Measurements from ENCODE around the gene EXD2. TPM values are rescaled to one million over a fixed set of nuclear protein-coding genes. Genes with fewer than 3 reads are reported as not detected.
A peak's percentile ranks its signal among the peaks of the same experiment; 100 is the strongest.

EXD2 gene
- total and polyA plus RNA-seq, 10 of the 15 experiments (the other 5 are each of a cell fraction or from before 2014, with no cell fraction given) = 1.0 to 12.4 (median 4.6) TPM

GRCh38 chr14:69151458-69152180 lies 39.7 kb upstream of the EXD2 start (continued):
- no peak for TF ChIP-seq SUPT20H (IDR thresholded peaks at IDR 0.05; ENCODE audit: borderline replicate concordance, control insufficient read depth, low read depth, low read length)

- TF ChIP-seq SREBF1 (IDR thresholded peaks at IDR 0.05; ENCODE audit: low read length) (no peak), ZBTB4 (CRISPR knock-in tag; IDR thresholded peaks at IDR 0.05) (no peak), FOS (IDR thresholded peaks at IDR 0.05; ENCODE audit: borderline replicate concordance, extremely low read depth, insufficient read length) (no peak), SMAD1 (IDR thresholded peaks at IDR 0.05; ENCODE audit: low read depth, partially characterized antibody) (peak; percentile 30), YY1 (IDR thresholded peaks at IDR 0.05; ENCODE audit: low read depth, low read length) (peak; percentile 0; the same call in 1 of the 2 replicates), BHLHE40 (IDR thresholded peaks at IDR 0.05; ENCODE audit: borderline replicate concordance in 1 of 2, low read depth in 2 of 2, low read length in 1 of 2) (no peak), RUNX3 (IDR thresholded peaks at IDR 0.05; ENCODE audit: low read length) (peak; percentile 70; the same call in 1 of the 2 replicates)
- Histone ChIP-seq H3K36me3 (ENCODE audit: control insufficient read depth in 2 of 2, insufficient read depth in 2 of 2, low read length in 1 of 2) (peaks cover 0 to 8% of the 10 kb centered on the region in 2 experiments; a peak in 2 of 4 replicates), H3K79me2 (ENCODE audit: control insufficient read depth, insufficient read depth, low read length) (peaks cover 44% of the 10 kb centered on the region), H3K9ac (ENCODE audit: control insufficient read depth, insufficient read depth, low read length) (peak overlapping the region; percentile 93), H3K9me3 (replicated peaks; ENCODE audit: control insufficient read depth, insufficient read depth, low read length) (no peaks in the 10 kb centered on the region), H2AFZ (ENCODE audit: control insufficient read depth, low read depth, low read length) (peak overlapping the region; percentile 82), H3K27ac (ENCODE audit: control insufficient read depth, insufficient read depth) (peak overlapping the region; percentile 90), H4K20me1 (ENCODE audit: control insufficient read depth, insufficient read depth) (no peaks in the 10 kb centered on the region), H3K27me3 (replicated peaks in 1 of 2; ENCODE audit: control insufficient read depth in 2 of 2, insufficient read depth in 2 of 2, low read length in 1 of 2) (peaks cover 1 to 5% of the 10 kb centered on the region in 2 experiments; a peak in 1 of 4 replicates), H3K4me1 (ENCODE audit: control insufficient read depth, insufficient read depth, low read length) (peaks cover 8% of the 10 kb centered on the region; the same call in 1 of the 2 replicates), H3K4me3 (peak overlapping the region; percentile 96), H3K4me2 (ENCODE audit: control insufficient read depth, insufficient read depth) (peak overlapping the region; percentile 77)
- BruUV-seq (replicated peaks) = no TSS peak
- FAIRE-seq (no peak), DNase-seq (ENCODE audit: low read depth, low spot score) (no peak), ATAC-seq (peak; percentile 27)
- intact Hi-C loops (cut with micrococcal nuclease; ENCODE audit: unreplicated experiment) = loop anchor here (5.0 kb wide), 1 partner anchor 40 kb away; the partner anchor contains the start of gene EXD2
- RAD21 ChIA-PET (ENCODE audit: unreplicated experiment) = interaction anchor here (1.0 to 2.2 kb wide), 2 partner anchors 21 to 39 kb away, joined by 6 read pairs; partner anchors contain the start of gene EXD2
- SMC1A ChIA-PET (ENCODE audit: uncharacterized antibody, unreplicated experiment) = interaction anchor here (5.3 kb wide), 1 partner anchor 22 kb away, joined by 40 read pairs; no protein-coding TSS in a partner anchor
- POLR2A ChIA-PET = interaction anchor here (0.5 to 2.2 kb wide), 3 partner anchors 22 to 294 kb away, joined by 3 to 10 read pairs (median 6); no protein-coding TSS in a partner anchor
- WGBS (ENCODE audit: insufficient coverage, insufficient replicate concordance, low lambda C conversion rate, missing lambda C conversion rate) = under 1% methylated on average over 30 of the region's 38 CpGs
- in situ Hi-C loops (cut with MboI) = no loop called here
- CTCF ChIA-PET = interaction anchor here (0.7 to 3.5 kb wide), 6 partner anchors 9 to 998 kb away, joined by 3 to 43 read pairs (median 3); no protein-coding TSS in a partner anchor
Measured at GRCh38 chr14:69152181-69152901, 39.0 kb upstream of the EXD2 start.
